Central memory CD8-positive, alpha-beta T cell (primary cell): ENCODE measurements around the gene HLA-DQA2.
"Not testable (repeated sequence)": the region's sequence is repeated elsewhere in the genome, so short reads cannot be mapped to it uniquely, and the experiment has no call there.

Source experiments
- ATAC-seq: fragments of 150-1000 bp; cut with Tn5 transposase; replicated peaks from 2 replicates; pipeline ENCODE4 v1.10.0; 2022; ENCODE audit warnings: mild to moderate bottlenecking, moderate FRiP score, moderate number of reproducible peaks; ENCODE audit not compliant: poor library complexity, severe bottlenecking; ENCODE audit errors: extremely low read depth
- DNase-seq, 2 donors: peaks; one replicate each; pipeline ENCODE4 v3.0.0; 2021; ENCODE audit warnings: low spot score in 2 of 2
- H3K27ac Mint-ChIP-seq: one replicate; pipeline ENCODE4 v1.8.0; 2022; ENCODE audit warnings: low read depth, mild to moderate bottlenecking, moderate library complexity, mixed read lengths
- H3K27me3 Mint-ChIP-seq: one replicate; pipeline ENCODE4 v1.8.0; 2022; ENCODE audit warnings: mixed read lengths
- H3K36me3 Mint-ChIP-seq: one replicate; pipeline ENCODE4 v1.8.0; 2022; ENCODE audit warnings: mild to moderate bottlenecking, moderate library complexity, mixed read lengths; ENCODE audit not compliant: insufficient read depth
- H3K4me1 Mint-ChIP-seq: one replicate; pipeline ENCODE4 v1.8.0; 2022; ENCODE audit warnings: mixed read lengths
- H3K4me3 Mint-ChIP-seq: one replicate; pipeline ENCODE4 v1.8.0; 2022; ENCODE audit warnings: mild to moderate bottlenecking, moderate library complexity, mixed read lengths
- H3K9me3 Mint-ChIP-seq: one replicate; pipeline ENCODE4 v1.8.0; 2022; ENCODE audit warnings: mixed read lengths

The HLA-DQA2 gene

DNA sequence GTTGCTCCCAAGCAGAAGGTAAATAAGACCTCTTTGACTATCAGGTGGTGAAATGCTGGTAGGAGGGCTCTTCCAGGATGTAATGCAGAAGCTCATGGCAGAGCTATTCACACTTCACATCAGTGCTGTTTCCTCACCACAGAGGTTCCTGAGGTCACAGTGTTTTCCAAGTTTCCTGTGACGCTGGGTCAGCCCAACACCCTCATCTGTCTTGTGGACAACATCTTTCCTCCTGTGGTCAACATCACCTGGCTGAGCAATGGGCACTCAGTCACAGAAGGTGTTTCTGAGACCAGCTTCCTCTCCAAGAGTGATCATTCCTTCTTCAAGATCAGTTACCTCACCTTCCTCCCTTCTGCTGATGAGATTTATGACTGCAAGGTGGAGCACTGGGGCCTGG is 4.5 kb downstream of the HLA-DQA2 start:
- H3K9me3 Mint-ChIP-seq, H3K27ac Mint-ChIP-seq, H3K4me3 Mint-ChIP-seq, H3K4me1 Mint-ChIP-seq, DNase-seq, ATAC-seq, H3K36me3 Mint-ChIP-seq: not testable (repeated sequence)
- peaks cover 76% of the 10 kb centered on the region for H3K27me3 Mint-ChIP-seq

DNA sequence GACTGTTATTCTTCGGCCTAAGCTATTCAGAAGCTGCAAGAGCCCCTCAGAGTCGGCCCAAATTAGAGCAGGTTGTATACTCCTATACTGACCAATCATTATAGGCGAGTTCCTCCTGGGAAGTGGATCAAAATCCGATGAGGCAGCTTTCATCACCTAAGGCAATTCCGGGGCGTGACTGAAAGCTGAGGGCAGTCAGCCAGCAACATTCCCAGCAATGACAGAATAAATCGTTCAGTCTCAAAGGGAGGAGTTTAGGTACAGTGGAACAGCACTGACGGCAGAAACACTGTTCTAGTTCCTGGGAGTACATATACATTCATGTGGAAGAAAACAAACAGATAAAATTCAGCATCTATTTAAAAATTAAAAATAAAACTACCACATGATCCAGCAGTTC is 11.4 kb downstream of the HLA-DQA2 start:
- no peak for DNase-seq
- Mint-ChIP-seq H3K4me3 (no peak overlapping the region), H3K27me3 (peaks cover 62% of the 10 kb centered on the region)

DNA sequence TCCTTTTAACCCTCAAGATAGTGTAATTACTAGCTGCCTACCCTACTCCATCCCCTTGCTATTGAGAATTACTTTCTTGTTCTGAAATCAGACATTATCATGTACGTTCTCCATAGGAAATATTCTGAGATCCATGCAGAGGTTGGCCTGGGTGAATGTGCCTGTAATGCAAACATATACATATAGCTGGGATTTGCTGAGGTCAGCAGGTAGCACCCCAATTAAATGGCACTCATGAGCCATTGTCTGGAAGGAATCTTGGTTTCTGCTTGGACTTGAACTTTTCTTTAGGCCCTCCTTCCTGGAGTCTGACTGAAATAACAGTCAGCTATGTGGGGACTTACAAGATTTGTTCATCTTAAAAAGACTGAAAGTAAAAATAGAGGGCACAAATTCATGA is 18.5 kb downstream of the HLA-DQA2 start:
- DNase-seq (no peak), ATAC-seq (no peak)
- H3K9me3 Mint-ChIP-seq = no peaks in the 10 kb centered on the region
- no peaks in the 10 kb centered on the region for H3K4me1 Mint-ChIP-seq
- peaks cover 60% of the 10 kb centered on the region for H3K27me3 Mint-ChIP-seq
- H3K27ac Mint-ChIP-seq = no peak overlapping the region
- no peaks in the 10 kb centered on the region for H3K36me3 Mint-ChIP-seq
- no peak overlapping the region for H3K4me3 Mint-ChIP-seq

More for the DNA sequence above, 11.4 kb downstream of the HLA-DQA2 start:
- H3K36me3 Mint-ChIP-seq = no peaks in the 10 kb centered on the region
- H3K9me3 Mint-ChIP-seq = no peaks in the 10 kb centered on the region
- H3K27ac Mint-ChIP-seq = no peak overlapping the region
- no peak for ATAC-seq
- no peaks in the 10 kb centered on the region for H3K4me1 Mint-ChIP-seq

DNA sequence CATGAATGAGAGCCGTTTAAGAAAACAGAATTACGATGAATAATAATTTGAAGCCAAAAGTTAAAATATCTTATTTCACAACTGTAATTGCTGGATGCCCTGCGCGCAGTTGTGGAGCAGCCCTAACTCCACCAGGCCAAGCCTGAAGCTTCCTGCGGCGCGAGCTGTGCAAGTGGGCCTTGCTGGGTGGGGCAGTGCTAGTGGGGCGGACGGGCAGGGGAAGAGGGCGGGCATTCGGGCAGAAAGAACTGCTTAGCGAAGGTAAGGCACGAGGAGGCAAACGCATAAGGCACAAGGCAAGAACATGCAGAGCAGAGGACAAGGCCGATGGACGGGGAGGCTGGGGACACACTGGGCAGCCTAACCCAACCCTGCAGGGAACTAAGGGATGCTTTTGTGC is 19.9 kb downstream of the HLA-DQA2 start:
- Mint-ChIP-seq H3K4me1 (no peaks in the 10 kb centered on the region), H3K27ac (no peak overlapping the region), H3K36me3 (no peaks in the 10 kb centered on the region), H3K9me3 (no peaks in the 10 kb centered on the region), H3K4me3 (no peak overlapping the region), H3K27me3 (peaks cover 70% of the 10 kb centered on the region)
- DNase-seq = no peak
- ATAC-seq = no peak

DNA sequence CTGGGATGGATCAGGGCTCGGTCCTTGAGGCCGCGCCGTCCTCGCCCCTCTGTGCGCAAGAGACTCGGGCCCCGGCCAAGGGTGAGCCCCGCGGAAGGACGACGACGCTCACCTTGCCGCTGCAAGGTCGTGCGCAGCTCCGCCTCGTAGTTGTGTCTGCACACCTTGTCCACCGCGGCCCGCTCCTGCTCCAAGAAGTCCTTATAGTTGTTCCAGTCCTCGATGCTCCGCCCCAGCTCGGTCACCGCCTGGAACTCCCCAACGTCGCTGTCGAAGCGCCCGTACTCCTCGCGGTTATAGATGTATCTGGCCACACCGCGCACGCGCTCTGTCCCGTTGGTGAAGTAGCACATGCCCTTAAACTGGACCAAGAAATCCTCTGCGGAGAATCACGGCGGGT is 20.4 kb downstream of the HLA-DQA2 start:
- ATAC-seq = no peak
- Mint-ChIP-seq H3K27me3 (peaks cover 74% of the 10 kb centered on the region), H3K36me3 (peaks cover under 1% of the 10 kb centered on the region), H3K27ac (no peak overlapping the region), H3K9me3 (no peaks in the 10 kb centered on the region), H3K4me1 (no peaks in the 10 kb centered on the region), H3K4me3 (no peak overlapping the region)
- DNase-seq = no peak

DNA sequence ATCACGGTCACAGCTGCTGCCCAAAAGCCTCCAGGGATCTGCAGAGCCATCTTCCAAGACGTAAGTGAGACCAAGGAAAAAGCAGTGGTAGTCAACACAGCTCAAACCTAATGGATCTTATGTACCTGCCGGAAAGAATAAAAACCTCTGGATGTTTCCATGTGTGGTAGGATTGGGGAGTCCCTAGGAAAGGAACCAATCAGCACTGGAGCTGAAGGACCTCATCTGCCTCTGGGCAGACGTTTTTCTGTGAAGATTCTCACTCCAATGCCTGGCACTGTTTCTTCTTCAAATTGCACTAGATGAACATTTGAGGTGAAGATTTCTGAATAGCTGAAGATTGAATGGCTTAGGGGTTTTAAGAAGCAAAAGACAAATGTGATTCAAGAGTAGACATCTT is 22.2 kb downstream of the HLA-DQA2 start, which contains the start of gene HLA-DQB2:
TSS of gene HLA-DQB2 (minus strand) at position 112 of the 400 bp plus-strand sequence. CDS start at position 50, 62 bp downstream.
- no peak for DNase-seq
- H3K4me1 Mint-ChIP-seq = no peaks in the 10 kb centered on the region
- no peak within 1 kb of the TSS for H3K27ac Mint-ChIP-seq
- peaks cover 79% of the 10 kb centered on the region for H3K27me3 Mint-ChIP-seq
- no peak within 1 kb of the TSS for H3K4me3 Mint-ChIP-seq
- H3K9me3 Mint-ChIP-seq = no peaks in the 10 kb centered on the region
- ATAC-seq = no peak
- H3K36me3 Mint-ChIP-seq = peaks cover 2% of the 10 kb centered on the region

DNA sequence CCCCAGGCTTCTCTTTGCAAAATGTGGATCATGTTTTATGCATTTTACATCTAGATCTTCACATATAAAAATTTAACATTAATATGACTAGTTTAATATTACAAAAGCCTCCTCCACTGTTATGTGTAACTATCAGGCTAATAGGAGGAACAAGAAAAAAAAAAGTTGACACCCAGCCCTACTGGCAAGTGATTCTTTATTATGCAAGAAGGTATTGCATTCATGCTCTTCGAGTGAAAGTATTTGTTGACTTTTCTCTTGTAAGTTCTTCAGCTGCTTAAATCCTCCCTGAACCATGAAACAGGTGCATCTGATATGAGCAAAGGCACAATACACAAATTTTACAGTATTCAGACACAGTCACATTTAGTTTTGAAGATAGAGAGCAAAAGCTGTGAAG is 22.9 kb downstream of the HLA-DQA2 start:
- H3K9me3 Mint-ChIP-seq = no peaks in the 10 kb centered on the region
- H3K36me3 Mint-ChIP-seq = peaks cover 2% of the 10 kb centered on the region
- no peak overlapping the region for H3K4me3 Mint-ChIP-seq
- peaks cover 86% of the 10 kb centered on the region for H3K27me3 Mint-ChIP-seq
- no peak overlapping the region for H3K27ac Mint-ChIP-seq
- ATAC-seq = no peak
- no peak for DNase-seq
- no peaks in the 10 kb centered on the region for H3K4me1 Mint-ChIP-seq

DNA sequence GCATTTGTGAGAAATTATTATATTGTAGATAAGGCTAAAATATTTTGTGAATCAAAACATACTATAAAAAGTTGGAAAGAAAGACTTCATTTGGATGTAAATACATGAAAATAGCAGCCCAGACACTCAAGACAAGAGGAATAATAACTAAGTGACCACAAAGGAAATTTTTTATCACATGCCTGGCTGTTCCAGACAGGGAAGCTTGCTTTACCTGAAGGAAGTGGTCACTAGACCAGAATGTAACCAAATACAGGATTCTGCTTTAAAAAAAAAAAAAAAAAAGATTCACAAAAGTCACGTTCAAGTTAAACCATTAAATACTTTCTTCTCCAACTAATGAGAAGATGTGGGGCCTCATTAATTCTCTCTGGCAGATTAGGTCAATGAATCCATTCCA is 31.5 kb downstream of the HLA-DQA2 start:
- Mint-ChIP-seq H3K27me3 (peaks cover 81% of the 10 kb centered on the region), H3K9me3 (no peaks in the 10 kb centered on the region), H3K4me1 (no peaks in the 10 kb centered on the region), H3K27ac (no peak overlapping the region), H3K4me3 (no peak overlapping the region), H3K36me3 (no peaks in the 10 kb centered on the region)
- ATAC-seq (no peak), DNase-seq (no peak)

DNA sequence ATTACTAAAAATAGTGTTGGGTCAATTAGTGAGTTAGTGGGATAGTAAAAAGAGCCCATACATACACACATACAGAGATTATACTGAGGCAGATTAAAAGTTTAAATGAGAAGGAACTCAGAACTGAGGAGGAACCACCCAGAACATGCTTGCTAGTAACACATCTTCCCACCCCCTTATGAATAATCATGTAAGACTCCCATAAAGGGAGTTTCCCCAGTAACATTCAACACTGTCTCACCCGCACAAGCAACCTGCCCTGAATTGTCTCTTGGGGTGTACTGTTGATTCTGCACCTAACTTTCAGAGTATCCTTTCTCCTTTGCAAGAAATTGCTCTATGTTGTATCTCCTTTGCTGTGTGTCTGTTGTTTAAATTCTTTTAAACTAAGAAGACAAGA is 33.2 kb downstream of the HLA-DQA2 start:
- Mint-ChIP-seq H3K4me3 (no peak overlapping the region), H3K9me3 (no peaks in the 10 kb centered on the region), H3K27ac (no peak overlapping the region), H3K4me1 (no peaks in the 10 kb centered on the region), H3K36me3 (peaks cover 2% of the 10 kb centered on the region), H3K27me3 (peaks cover 68% of the 10 kb centered on the region)
- ATAC-seq (no peak), DNase-seq (no peak)

DNA sequence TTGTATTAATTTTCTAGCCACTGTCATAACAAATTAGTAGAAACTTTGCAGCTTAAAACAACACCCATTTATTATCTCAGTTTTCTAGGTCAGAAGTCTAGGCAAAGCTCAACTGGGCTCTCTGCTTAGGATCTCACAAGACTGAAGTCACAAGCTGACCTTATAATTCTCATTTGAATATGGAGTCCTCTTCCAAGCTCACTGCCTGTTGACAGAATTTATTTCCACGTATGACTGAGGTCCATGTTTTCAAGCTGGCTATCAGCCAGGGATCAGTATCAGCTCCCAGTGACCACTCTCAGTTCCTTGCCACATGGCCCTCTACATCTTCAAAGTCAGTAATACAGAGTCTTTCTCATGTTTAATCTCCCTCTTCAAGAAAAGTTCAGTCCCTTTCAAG is 33.9 kb downstream of the HLA-DQA2 start:
- H3K4me1 Mint-ChIP-seq = no peaks in the 10 kb centered on the region
- no peak overlapping the region for H3K27ac Mint-ChIP-seq
- no peak for ATAC-seq
- no peaks in the 10 kb centered on the region for H3K9me3 Mint-ChIP-seq
- peaks cover 63% of the 10 kb centered on the region for H3K27me3 Mint-ChIP-seq
- DNase-seq = no peak
- no peak overlapping the region for H3K4me3 Mint-ChIP-seq
- H3K36me3 Mint-ChIP-seq = peaks cover 2% of the 10 kb centered on the region

DNA sequence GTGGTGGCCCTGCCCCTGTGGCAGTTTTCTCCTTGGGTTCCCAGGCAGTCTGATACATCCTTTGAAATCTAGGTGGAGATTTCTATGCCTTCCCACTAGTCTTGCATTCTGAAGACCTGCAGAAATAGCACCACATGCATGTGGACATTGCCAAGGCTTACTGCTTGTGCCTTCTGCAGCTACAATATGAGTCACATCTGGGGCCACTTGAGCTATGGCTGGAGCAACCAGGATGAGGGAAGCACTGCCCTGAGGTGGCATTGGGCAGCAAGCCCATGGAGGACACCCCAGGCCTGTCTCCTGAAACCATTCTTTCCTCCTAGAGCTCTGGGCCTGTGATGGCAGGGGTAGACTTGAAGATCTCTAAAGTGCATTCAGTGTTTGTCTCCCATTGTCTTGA is 37.8 kb downstream of the HLA-DQA2 start:
- ATAC-seq (no peak), DNase-seq (no peak)
- Mint-ChIP-seq H3K4me3 (no peak overlapping the region), H3K9me3 (no peaks in the 10 kb centered on the region), H3K4me1 (no peaks in the 10 kb centered on the region), H3K36me3 (peaks cover 2% of the 10 kb centered on the region), H3K27ac (no peak overlapping the region), H3K27me3 (peaks cover 64% of the 10 kb centered on the region)

DNA sequence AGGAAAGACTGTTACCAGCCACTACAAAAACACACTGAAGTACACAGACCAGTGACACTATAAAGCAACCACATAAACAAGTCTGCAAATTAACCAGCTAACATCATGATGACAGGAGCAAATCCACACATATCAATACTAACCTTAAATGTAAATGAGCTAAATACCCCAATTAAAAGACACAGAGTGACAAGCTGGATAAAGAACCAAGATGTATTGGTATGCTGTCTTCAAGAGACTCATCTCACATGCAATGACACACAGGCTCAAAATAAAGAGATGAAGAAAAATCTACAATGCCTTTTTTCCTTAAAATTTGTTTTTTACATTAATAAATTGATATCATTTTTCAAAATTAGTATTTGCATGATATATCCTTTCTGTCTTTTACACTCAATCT is 41.7 kb downstream of the HLA-DQA2 start:
- not testable (repeated sequence) for ATAC-seq

DNA sequence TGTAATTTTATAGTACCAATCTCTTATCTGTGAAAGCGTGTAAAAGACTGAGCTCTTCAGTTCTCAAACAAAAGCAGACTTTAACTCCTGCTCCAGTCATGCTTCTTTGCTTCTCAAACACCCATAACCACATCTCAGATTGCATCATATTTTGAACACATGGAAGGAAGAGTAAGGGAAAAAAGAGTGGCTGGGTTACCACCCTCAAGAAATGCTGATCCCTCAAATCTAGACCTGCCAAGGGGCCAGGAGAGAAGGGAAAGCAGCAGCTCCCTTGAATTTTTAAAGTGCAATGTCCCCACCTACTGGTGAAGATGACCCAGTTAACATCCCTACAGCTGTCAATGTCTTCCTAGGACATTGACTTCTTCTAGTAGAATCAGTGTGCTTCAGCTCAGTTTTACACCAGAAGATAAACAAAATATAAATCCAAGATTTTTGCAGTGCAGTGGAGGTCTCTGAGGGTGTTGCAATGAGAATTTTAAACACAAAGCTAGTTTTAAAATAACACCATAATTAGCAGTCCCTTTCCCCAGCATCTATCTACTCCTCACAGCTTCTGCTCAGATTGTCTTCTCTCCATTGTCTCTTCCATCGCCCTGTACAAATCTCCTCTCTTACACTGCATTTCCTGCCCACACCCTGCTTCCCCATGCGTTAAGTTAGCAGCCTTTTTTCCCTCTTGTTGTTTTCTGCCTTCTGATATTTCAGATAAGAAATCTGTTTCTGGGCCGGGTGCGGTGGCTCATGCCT is 44.8 kb downstream of the HLA-DQA2 start:
- Mint-ChIP-seq H3K36me3 (no peaks in the 10 kb centered on the region), H3K4me3 (no peak overlapping the region), H3K4me1 (no peaks in the 10 kb centered on the region), H3K27ac (peak overlapping the region; percentile 54), H3K27me3 (peaks cover 82% of the 10 kb centered on the region), H3K9me3 (no peaks in the 10 kb centered on the region)
- no peak for DNase-seq
- ATAC-seq = peak; percentile 49

More for the DNA sequence above, 41.7 kb downstream of the HLA-DQA2 start:
- H3K9me3 Mint-ChIP-seq, H3K4me1 Mint-ChIP-seq, DNase-seq, H3K36me3 Mint-ChIP-seq, H3K4me3 Mint-ChIP-seq, H3K27ac Mint-ChIP-seq: not testable (repeated sequence)
- peaks cover 70% of the 10 kb centered on the region for H3K27me3 Mint-ChIP-seq
